OCI-LY7 (cell line): ENCODE measurements around the gene BICD1. TPM values are rescaled to one million over a fixed set of nuclear protein-coding genes. Genes with fewer than 3 reads are reported as not detected.

ENCODE experiments used
- BruUV-seq: library from RNA; stranded (reverse); fragments of 400-500 nt; replicated peaks from 2 replicates; lab custom pipeline; 2021; lab: Mats Ljungman, UMichigan
- CTCF ChIA-PET: fragments of 300-600 bp; sonication (Branson Sonifier 250); formaldehyde crosslinking; loops from one replicate; lab custom pipeline; 2022; ENCODE audit warnings: antibody characterized with exemption; ENCODE audit not compliant: unreplicated experiment; lab: Charles Lee
- POLR2A ChIA-PET: fragments of 300-600 bp; sonication (Branson Sonifier 250); formaldehyde crosslinking; loops from one replicate; lab custom pipeline; 2022; ENCODE audit warnings: antibody characterized with exemption; lab: Charles Lee
- DNase-seq: peaks from one replicate; pipeline ENCODE4 v3.0.0-alpha.2; 2015; ENCODE audit warnings: low spot score
- H2AFZ ChIP-seq: fragments of 200-600 bp; sonication (generic), shearing (Covaris generic); 2 replicates; pipeline ENCODE4 v1.6.1; 2014; ENCODE audit warnings: mild to moderate bottlenecking, antibody characterized with exemption, low read length, moderate library complexity
- H3K27ac ChIP-seq: fragments of 200-600 bp; sonication (generic); 2 replicates; pipeline ENCODE4 v1.5.1; 2014; ENCODE audit warnings: mixed run types, low read depth, mild to moderate bottlenecking, moderate library complexity, low read length, inconsistent platforms; ENCODE audit not compliant: poor library complexity, severe bottlenecking
- H3K36me3 ChIP-seq: fragments of 200-600 bp; sonication (generic); 2 replicates; pipeline ENCODE4 v1.6.1; 2014; ENCODE audit warnings: mild to moderate bottlenecking, antibody characterized with exemption, low read length, moderate library complexity, mixed read lengths; ENCODE audit not compliant: insufficient read depth
- H3K4me1 ChIP-seq: fragments of 200-600 bp; sonication (generic); 2 replicates; pipeline ENCODE4 v1.5.1; 2014; ENCODE audit warnings: mild to moderate bottlenecking, low read length; ENCODE audit not compliant: insufficient read depth, poor library complexity, severe bottlenecking
- H3K4me2 ChIP-seq: fragments of 200-600 bp; sonication (generic); 2 replicates; pipeline ENCODE4 v1.6.1; 2014; ENCODE audit warnings: mild to moderate bottlenecking, low read length
- H3K4me3 ChIP-seq: fragments of 200-600 bp; sonication (generic); 2 replicates; pipeline ENCODE4 v1.5.1; 2014; ENCODE audit warnings: mild to moderate bottlenecking, low read depth, low read length; ENCODE audit not compliant: poor library complexity, severe bottlenecking
- H3K79me2 ChIP-seq: fragments of 200-600 bp; sonication (generic); 2 replicates; pipeline ENCODE4 v1.6.1; 2016; ENCODE audit warnings: low read depth, mild to moderate bottlenecking, low read length, moderate library complexity, mixed read lengths; ENCODE audit not compliant: insufficient read depth
- H3K9me2 ChIP-seq: fragments of 200-600 bp; sonication (generic); 2 replicates; pipeline ENCODE4 v1.6.1; 2016; ENCODE audit warnings: mild to moderate bottlenecking, low read length, mixed read lengths; ENCODE audit not compliant: insufficient read depth
- H3K9me3 ChIP-seq: fragments of 200-600 bp; sonication (generic); 2 replicates; pipeline ENCODE4 v1.6.1; 2014; ENCODE audit warnings: mild to moderate bottlenecking, mixed run types, low read length, mixed read lengths
- H4K20me1 ChIP-seq: fragments of 200-600 bp; sonication (generic); 2 replicates; pipeline ENCODE4 v1.6.1; 2014; ENCODE audit warnings: mild to moderate bottlenecking, antibody characterized with exemption, low read length, moderate library complexity, mixed read lengths; ENCODE audit not compliant: insufficient read depth
- EZH2phosphoT487 ChIP-seq: fragments of 200-600 bp; sonication (generic); IDR thresholded peaks from 2 replicates; pipeline ENCODE4 v1.6.1; 2018; ENCODE audit warnings: low read depth, borderline replicate concordance, mild to moderate bottlenecking, mixed run types, antibody characterized with exemption, low read length, moderate library complexity, mixed read lengths
- intact Hi-C: fragments of 100-400 bp; cut with micrococcal nuclease; formaldehyde crosslinking; loops from one replicate; pipeline ENCODE4 v1.10.0; 2022; ENCODE audit not compliant: unreplicated experiment
- total RNA-seq, 2 experiments: library from RNA; depleted of rRNA in 1 of 2; stranded (reverse); fragments of >200 nt in 1 of 2; shearing (Covaris generic) in 1 of 2; gene quantifications; 2 replicates each; pipeline ENCODE4 v1.2.3, GENCODE V29; 2014 to 2022
- TF ChIP-seq, protein P1 (sequence below): fragments of 200-600 bp; sonication (generic); conservative IDR thresholded peaks from 2 replicates; pipeline ENCODE4 v1.5.1; 2014; ENCODE audit warnings: mild to moderate bottlenecking, antibody characterized with exemption, low read length, moderate library complexity, mixed read lengths

BICD1 gene
- total RNA-seq, 2 experiments from 2014 or later = 42.9 to 88.2 TPM

DNA sequence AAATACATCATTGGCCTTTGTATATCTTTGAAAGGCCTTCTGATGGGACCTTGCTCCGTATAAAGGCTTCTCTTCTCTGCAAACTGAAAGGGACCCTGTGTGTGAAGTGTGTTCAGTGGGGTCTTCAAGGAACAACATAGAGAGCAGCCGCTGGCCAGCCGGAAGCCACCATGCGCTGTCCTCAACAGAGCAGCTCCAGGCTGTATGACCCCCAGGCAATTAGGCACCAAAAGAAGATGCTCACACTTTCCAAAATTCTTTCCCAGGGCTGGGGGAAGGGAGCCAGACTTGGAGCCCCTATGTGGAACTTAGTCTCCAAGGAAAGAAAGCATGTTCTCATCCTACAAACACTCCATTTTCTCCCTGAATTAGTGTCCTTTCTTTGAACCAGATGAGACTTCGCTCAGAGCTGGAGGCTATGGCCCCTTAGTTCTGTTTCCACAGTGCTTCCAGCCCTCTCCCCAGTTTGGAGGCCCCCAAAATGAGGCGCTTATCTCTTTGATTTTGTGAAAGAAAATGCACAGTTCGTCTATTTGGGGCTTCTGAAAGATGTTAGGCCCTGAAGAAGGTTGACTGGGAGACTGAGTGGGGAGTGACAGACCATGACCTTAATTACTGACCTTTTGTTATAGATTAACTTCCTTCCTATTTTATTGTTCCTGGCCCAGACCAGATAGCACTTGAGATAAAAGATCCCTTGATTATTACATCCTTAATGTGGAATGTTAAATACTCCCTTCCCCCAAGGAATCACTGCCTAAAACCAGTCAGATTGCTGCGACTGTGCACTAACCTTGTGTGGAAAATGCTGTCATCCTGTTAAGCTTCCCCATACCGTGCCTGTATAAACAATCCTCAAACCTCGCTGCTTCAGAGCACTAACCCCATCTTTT is 164.4 kb downstream of the BICD1 start:
- DNase-seq = peak; percentile 57
- CTCF ChIA-PET = interaction anchor here (0.6 kb wide), 1 partner anchor 312 kb away, joined by 3 read pairs; the partner anchor contains the start of gene RESF1
- Histone ChIP-seq H3K9me3 (no peaks in the 10 kb centered on the region; the same call in 1 of the 2 replicates), H3K36me3 (peaks cover 29% of the 10 kb centered on the region), H3K79me2 (peaks cover 62% of the 10 kb centered on the region), H3K9me2 (no peaks in the 10 kb centered on the region), H2AFZ (peak overlapping the region; percentile 52; the same call in 1 of the 2 replicates), H4K20me1 (no peaks in the 10 kb centered on the region), H3K4me1 (peaks cover 89% of the 10 kb centered on the region), H3K4me2 (peak overlapping the region; percentile 82), H3K27ac (peak overlapping the region; percentile 97), H3K4me3 (peak overlapping the region; percentile 35)
- TF ChIP-seq, protein P1, sequence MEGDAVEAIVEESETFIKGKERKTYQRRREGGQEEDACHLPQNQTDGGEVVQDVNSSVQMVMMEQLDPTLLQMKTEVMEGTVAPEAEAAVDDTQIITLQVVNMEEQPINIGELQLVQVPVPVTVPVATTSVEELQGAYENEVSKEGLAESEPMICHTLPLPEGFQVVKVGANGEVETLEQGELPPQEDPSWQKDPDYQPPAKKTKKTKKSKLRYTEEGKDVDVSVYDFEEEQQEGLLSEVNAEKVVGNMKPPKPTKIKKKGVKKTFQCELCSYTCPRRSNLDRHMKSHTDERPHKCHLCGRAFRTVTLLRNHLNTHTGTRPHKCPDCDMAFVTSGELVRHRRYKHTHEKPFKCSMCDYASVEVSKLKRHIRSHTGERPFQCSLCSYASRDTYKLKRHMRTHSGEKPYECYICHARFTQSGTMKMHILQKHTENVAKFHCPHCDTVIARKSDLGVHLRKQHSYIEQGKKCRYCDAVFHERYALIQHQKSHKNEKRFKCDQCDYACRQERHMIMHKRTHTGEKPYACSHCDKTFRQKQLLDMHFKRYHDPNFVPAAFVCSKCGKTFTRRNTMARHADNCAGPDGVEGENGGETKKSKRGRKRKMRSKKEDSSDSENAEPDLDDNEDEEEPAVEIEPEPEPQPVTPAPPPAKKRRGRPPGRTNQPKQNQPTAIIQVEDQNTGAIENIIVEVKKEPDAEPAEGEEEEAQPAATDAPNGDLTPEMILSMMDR = no peak
- no peak for TF ChIP-seq EZH2phosphoT487
- intact Hi-C loops = loop anchor here (10.0 kb wide), 1 partner anchor 946 kb away; the partner anchor contains the start of gene SINHCAF
- POLR2A ChIA-PET = interaction anchor here (0.6 to 5.5 kb wide), 8 partner anchors 8 to 375 kb away, joined by 3 to 31 read pairs (median 6); no protein-coding TSS in a partner anchor
- BruUV-seq = no TSS peak

- BruUV-seq = no TSS peak
- Histone ChIP-seq H3K9me2 (no peaks in the 10 kb centered on the region), H3K9me3 (no peaks in the 10 kb centered on the region; the same call in 1 of the 2 replicates), H3K4me2 (peak overlapping the region; percentile 82), H3K4me1 (peaks cover 75% of the 10 kb centered on the region), H3K27ac (peak overlapping the region; percentile 97), H3K79me2 (peaks cover 49% of the 10 kb centered on the region), H2AFZ (no peak overlapping the region; the same call in 1 of the 2 replicates), H3K4me3 (peak overlapping the region; percentile 50), H4K20me1 (no peaks in the 10 kb centered on the region), H3K36me3 (peaks cover 30% of the 10 kb centered on the region)
- CTCF ChIA-PET = no interaction called here
- intact Hi-C loops = loop anchor here (1.0 to 10.0 kb wide), 4 partner anchors 30 to 948 kb away; partner anchors contain the start of genes BICD1 and SINHCAF
- TF ChIP-seq EZH2phosphoT487 = no peak
- DNase-seq = peak; percentile 83
- POLR2A ChIA-PET = interaction anchor here (1.2 to 5.5 kb wide), 5 partner anchors 10 to 134 kb away, joined by 3 to 31 read pairs (median 5); no protein-coding TSS in a partner anchor
Observed at GRCh38 chr12:32272465-32272864, 165.8 kb downstream of the BICD1 start.

GRCh38 chr12:32273063-32273522 is 166.4 kb downstream of the BICD1 start:
- peak overlapping the region; percentile 97 for H3K27ac ChIP-seq
- intact Hi-C loops = loop anchor here (1.0 to 10.0 kb wide), 5 partner anchors 8 to 948 kb away; partner anchors contain the start of genes BICD1 and SINHCAF

More at GRCh38 chr12:32273063-32273522, 166.4 kb downstream of the BICD1 start:
- Histone ChIP-seq H3K79me2 (peaks cover 43% of the 10 kb centered on the region), H3K36me3 (peaks cover 25% of the 10 kb centered on the region), H2AFZ (no peak overlapping the region; the same call in 1 of the 2 replicates), H4K20me1 (no peaks in the 10 kb centered on the region), H3K4me3 (peak overlapping the region; percentile 50), H3K9me2 (no peaks in the 10 kb centered on the region), H3K9me3 (no peaks in the 10 kb centered on the region; the same call in 1 of the 2 replicates), H3K4me1 (peaks cover 69% of the 10 kb centered on the region), H3K4me2 (peak overlapping the region; percentile 82)
- ChIA-PET POLR2A (interaction anchor here (0.9 to 5.5 kb wide), 10 partner anchors 8 to 139 kb away, joined by 3 to 31 read pairs (median 4); no protein-coding TSS in a partner anchor), CTCF (no interaction called here)
- BruUV-seq = TSS peak; percentile 99
- peak; percentile 76 for DNase-seq
- TF ChIP-seq EZH2phosphoT487 = no peak
- TF ChIP-seq, protein P1 = no peak
